Dermis blood vessel endothelial cell (primary cell): Measurements from ENCODE around the gene APIP. TPM values are rescaled to one million over a fixed set of nuclear protein-coding genes. Genes with fewer than 3 reads are reported as not detected.
A peak's percentile ranks its signal among the peaks of the same experiment; 100 is the strongest.

ENCODE experiments used
- DNase-seq: peaks from one replicate; pipeline ENCODE4 v3.0.0; 2010
- total RNA-seq: library from RNA; depleted of rRNA; stranded (reverse); fragments of >200 nt; gene quantifications from 2 replicates; pipeline ENCODE4 v1.2.3, GENCODE V29; 2014

The APIP gene
- total RNA-seq, 1 donor from 2014 or later: 23.5 TPM

GRCh38 chr11:34836958-34837856 is 79.0 kb downstream of the APIP start:
- DNase-seq: peak; percentile 6

GRCh38 chr11:34833602-34834001 is 82.6 kb downstream of the APIP start:
- DNase-seq: no peak

Other genes with a start within 250 kb of the APIP start
- 27.4 and 36.2 TPM in 2 replicates for gene PDHX, start 239 bp upstream of the APIP start, total RNA-seq
- gene CD44, start 222.8 kb upstream of the APIP start, total RNA-seq: 2.6 and 3.4 TPM in 2 replicates